Endothelial cell of umbilical vein (primary cell): ENCODE measurements around the gene PYROXD2.

ENCODE experiments used
- CTCF ChIP-seq, 2 donors: IDR thresholded peaks; 1 replicate in 1 of 2; 2 replicates in 1 of 2; pipeline ENCODE4 v1.5.1; 2011; ENCODE audit warnings: low read length in 2 of 2, mild to moderate bottlenecking in 2 of 2, moderate library complexity in 2 of 2, control low read depth in 1 of 2, inconsistent platforms in 1 of 2, low read depth in 1 of 2; ENCODE audit not compliant: insufficient read depth in 1 of 2; ENCODE audit errors: extremely low read depth in 1 of 2
- MAX ChIP-seq: IDR thresholded peaks from 2 replicates; pipeline ENCODE4 v1.6.1; 2011; ENCODE audit not compliant: insufficient read depth, insufficient read length
- MYC ChIP-seq: IDR thresholded peaks from one replicate; pipeline ENCODE4 v1.6.1; 2011; ENCODE audit warnings: mild to moderate bottlenecking, low read depth, low read length
- POLR2A ChIP-seq: IDR thresholded peaks from 2 replicates; pipeline ENCODE4 v1.6.1; 2012; ENCODE audit warnings: low read depth, mild to moderate bottlenecking, control low read depth, low read length
- POLR2AphosphoS5 ChIP-seq: IDR thresholded peaks from 2 replicates; pipeline ENCODE4 v1.6.1; 2012; ENCODE audit warnings: low read depth, mild to moderate bottlenecking, control low read depth, low read length, moderate library complexity; ENCODE audit not compliant: insufficient read depth

- no peak for TF ChIP-seq CTCF (IDR thresholded peaks at IDR 0.05; ENCODE audit: extremely low read depth in 1 of 2, insufficient read depth in 1 of 2, low read depth in 1 of 2, low read length in 2 of 2)
- no peak for TF ChIP-seq POLR2A
- no peak for TF ChIP-seq POLR2AphosphoS5
- no peak for TF ChIP-seq MAX
- TF ChIP-seq MYC, result no peak
Measured at GRCh38 chr10:98430427-98430826, 15.4 kb upstream of the PYROXD2 start.
